Mesenchymal stem cell (in vitro differentiated cells and primary cell): ENCODE data around the gene NIM1K.

Source experiments
- DNase-seq: peaks from one replicate; pipeline ENCODE4 v3.0.0-alpha.2; 2013
- H2AFZ ChIP-seq: one replicate; pipeline ENCODE4 v1.6.1; 2013; ENCODE audit warnings: low read depth, mild to moderate bottlenecking, control low read depth, inconsistent platforms, low read length, moderate library complexity
- H2AK5ac ChIP-seq: 2 replicates; pipeline ENCODE4 v1.6.1; 2013; ENCODE audit warnings: low read length, moderate library complexity, mild to moderate bottlenecking, inconsistent platforms; ENCODE audit not compliant: severe bottlenecking
- H2BK120ac ChIP-seq: one replicate; pipeline ENCODE4 v1.6.1; 2013; ENCODE audit warnings: low read depth, mild to moderate bottlenecking, inconsistent platforms, low read length, moderate library complexity
- H2BK12ac ChIP-seq, 2 experiments: one replicate each; pipeline ENCODE4 v1.6.1; 2013; ENCODE audit warnings: inconsistent platforms in 2 of 2, low read length in 2 of 2, mild to moderate bottlenecking in 2 of 2, moderate library complexity in 2 of 2, control low read depth in 1 of 2
- H2BK15ac ChIP-seq: one replicate; pipeline ENCODE4 v1.6.1; 2013; ENCODE audit warnings: mild to moderate bottlenecking, low read depth, inconsistent platforms; ENCODE audit not compliant: poor library complexity, severe bottlenecking
- H2BK5ac ChIP-seq: 2 replicates; pipeline ENCODE4 v1.6.1; 2013; ENCODE audit warnings: low read depth, mild to moderate bottlenecking, low read length, control low read depth, inconsistent platforms; ENCODE audit not compliant: poor library complexity, severe bottlenecking
- H3K14ac ChIP-seq, 2 experiments: one replicate each; pipeline ENCODE4 v1.6.1; 2013; ENCODE audit warnings: inconsistent platforms in 2 of 2, low read length in 2 of 2, control low read depth in 1 of 2, mild to moderate bottlenecking in 1 of 2, moderate library complexity in 1 of 2
- H3K18ac ChIP-seq, 2 experiments: one replicate each; pipeline ENCODE4 v1.6.1; 2013; ENCODE audit warnings: inconsistent platforms in 2 of 2, low read length in 2 of 2, control low read depth in 1 of 2, low read depth in 1 of 2, mild to moderate bottlenecking in 1 of 2
- H3K23ac ChIP-seq, 2 experiments: one replicate each; pipeline ENCODE4 v1.6.1; 2013; ENCODE audit warnings: inconsistent platforms in 2 of 2, low read length in 2 of 2, mild to moderate bottlenecking in 2 of 2, moderate library complexity in 2 of 2, control low read depth in 1 of 2
- H3K27ac ChIP-seq: 2 replicates; pipeline ENCODE4 v1.5.1; 2013; ENCODE audit warnings: mild to moderate bottlenecking, moderate library complexity, low read length, control low read depth, inconsistent platforms; ENCODE audit not compliant: poor library complexity, severe bottlenecking
- H3K27me3 ChIP-seq, 2 experiments: 2 replicates each; pipeline versions ENCODE4 v1.6.1 to v1.7.0; 2013; ENCODE audit warnings: low read length in 2 of 2, mild to moderate bottlenecking in 2 of 2, moderate library complexity in 2 of 2, control low read depth in 1 of 2, inconsistent platforms in 1 of 2; ENCODE audit not compliant: control insufficient read depth in 1 of 2, insufficient read depth in 1 of 2
- H3K36me3 ChIP-seq, 2 experiments: 2 replicates each; pipeline versions ENCODE4 v1.6.1 to v1.7.0; 2013; ENCODE audit warnings: low read length in 2 of 2, control low read depth in 1 of 2, inconsistent platforms in 1 of 2, low read depth in 1 of 2, mild to moderate bottlenecking in 1 of 2; ENCODE audit not compliant: insufficient read depth in 2 of 2, control insufficient read depth in 1 of 2
- H3K4ac ChIP-seq, 2 experiments: one replicate each; pipeline ENCODE4 v1.6.1; 2013; ENCODE audit warnings: inconsistent platforms in 2 of 2, low read length in 2 of 2, mild to moderate bottlenecking in 2 of 2, moderate library complexity in 2 of 2, control low read depth in 1 of 2, low read depth in 1 of 2
- H3K4me1 ChIP-seq: 2 replicates; pipeline ENCODE4 v1.6.1; 2013; ENCODE audit warnings: low read depth, low read length, control low read depth; ENCODE audit not compliant: control insufficient read depth, insufficient read depth
- H3K4me2 ChIP-seq: 2 replicates; pipeline ENCODE4 v1.6.1; 2013; ENCODE audit warnings: low read length, mild to moderate bottlenecking, inconsistent platforms; ENCODE audit not compliant: poor library complexity, severe bottlenecking
- H3K4me3 ChIP-seq, 2 experiments: 2 replicates each; pipeline versions ENCODE4 v1.5.1 to v1.7.0; 2013; ENCODE audit warnings: low read length in 2 of 2, mild to moderate bottlenecking in 2 of 2, control low read depth in 1 of 2, low read depth in 1 of 2; ENCODE audit not compliant: insufficient read depth in 1 of 2
- H3K79me1 ChIP-seq: replicated peaks from 2 replicates; pipeline ENCODE4 v1.6.1; 2013; ENCODE audit warnings: mild to moderate bottlenecking, control low read depth, low read length, inconsistent platforms; ENCODE audit not compliant: poor library complexity, severe bottlenecking
- H3K9ac ChIP-seq: 2 replicates; pipeline ENCODE4 v1.7.0; 2013; ENCODE audit warnings: mild to moderate bottlenecking, low read length, moderate library complexity
- H3K9me3 ChIP-seq: 2 replicates; pipeline ENCODE4 v1.7.0; 2013; ENCODE audit warnings: mild to moderate bottlenecking, low read length; ENCODE audit not compliant: control insufficient read depth
- H4K8ac ChIP-seq: one replicate; pipeline ENCODE4 v1.6.1; 2013; ENCODE audit warnings: inconsistent platforms, mild to moderate bottlenecking, low read length, moderate library complexity
- H4K91ac ChIP-seq: one replicate; pipeline ENCODE4 v1.6.1; 2013; ENCODE audit warnings: mild to moderate bottlenecking, low read length, inconsistent platforms
- WGBS: methylation state at CpG from one replicate; pipeline ENCODE4 v1.1.7; 2013; ENCODE audit warnings: mixed read lengths; 5-methylcytosine and 5-hydroxymethylcytosine counted together

NIM1K gene

GRCh38 chr5:43204958-43205357 lies 12.9 kb downstream of the NIM1K start:
- no peak overlapping the region for H3K14ac ChIP-seq
- H3K9ac ChIP-seq, result no peak overlapping the region
- no peak overlapping the region for H3K4ac ChIP-seq
- no peak overlapping the region for H2AK5ac ChIP-seq
- no peak overlapping the region for H2BK15ac ChIP-seq
- H3K9me3 ChIP-seq, result no peaks in the 10 kb centered on the region
- no peaks in the 10 kb centered on the region for H3K27me3 ChIP-seq
- H3K4me2 ChIP-seq, result no peak overlapping the region
- H2BK12ac ChIP-seq, result no peak overlapping the region
- H3K27ac ChIP-seq, result no peak overlapping the region
- H3K23ac ChIP-seq, result no peak overlapping the region
- WGBS, result 91% methylated on average over 2 of the region's 2 CpGs
- no peak for DNase-seq
- H3K18ac ChIP-seq, result no peak overlapping the region
- H3K4me3 ChIP-seq, result no peak overlapping the region
- no peak overlapping the region for H2AFZ ChIP-seq
- H3K79me1 ChIP-seq, result no peaks in the 10 kb centered on the region
- H2BK5ac ChIP-seq, result no peak overlapping the region
- no peak overlapping the region for H4K91ac ChIP-seq
- no peaks in the 10 kb centered on the region for H3K4me1 ChIP-seq
- no peaks in the 10 kb centered on the region for H3K36me3 ChIP-seq
- H4K8ac ChIP-seq, result no peak overlapping the region
- no peak overlapping the region for H2BK120ac ChIP-seq

DNA sequence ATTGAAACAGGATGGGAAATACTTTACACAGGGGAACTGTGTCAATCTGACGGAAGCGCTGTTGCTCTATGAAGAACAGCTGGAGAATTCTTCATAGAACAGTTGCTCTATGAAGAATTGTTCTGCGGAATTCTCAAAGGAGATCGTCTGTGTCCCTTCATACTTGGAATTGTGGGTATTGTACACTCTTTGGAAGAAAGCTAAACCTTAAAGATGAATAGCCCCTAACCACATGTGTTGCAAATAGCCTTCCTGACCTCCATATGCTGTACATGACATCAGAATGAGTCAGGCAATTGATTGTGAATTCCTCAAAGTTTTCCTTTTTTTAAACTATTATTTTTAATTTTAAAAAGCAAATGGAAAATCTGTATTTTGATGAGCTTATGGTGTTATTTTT lies 15.6 kb downstream of the NIM1K start:
- no peak overlapping the region for H2BK12ac ChIP-seq
- WGBS, result 49% methylated on average over 4 of the region's 4 CpGs

GRCh38 chr5:43208658-43209057 lies 16.6 kb downstream of the NIM1K start:
- Histone ChIP-seq H3K18ac (no peak overlapping the region), H3K79me1 (no peaks in the 10 kb centered on the region), H3K4ac (no peak overlapping the region), H2BK120ac (no peak overlapping the region), H3K27ac (no peak overlapping the region), H2BK12ac (no peak overlapping the region), H4K8ac (no peak overlapping the region), H2AK5ac (no peak overlapping the region), H3K23ac (no peak overlapping the region), H3K4me1 (no peaks in the 10 kb centered on the region), H4K91ac (no peak overlapping the region), H3K4me3 (no peak overlapping the region), H3K9ac (no peak overlapping the region), H3K4me2 (no peak overlapping the region), H3K9me3 (no peaks in the 10 kb centered on the region), H2BK15ac (no peak overlapping the region), H3K36me3 (no peaks in the 10 kb centered on the region), H3K27me3 (peaks cover 15 to 22% of the 10 kb centered on the region in 2 experiments), H2AFZ (no peak overlapping the region), H3K14ac (no peak overlapping the region), H2BK5ac (no peak overlapping the region)
- WGBS, result 21% methylated on average over 1 of the region's 1 CpG
- DNase-seq, result no peak

More for the DNA sequence above, 15.6 kb downstream of the NIM1K start:
- peaks cover 15 to 20% of the 10 kb centered on the region in 2 experiments for H3K27me3 ChIP-seq
- no peaks in the 10 kb centered on the region for H3K79me1 ChIP-seq
- H3K18ac ChIP-seq, result no peak overlapping the region
- no peak overlapping the region for H3K14ac ChIP-seq
- no peak overlapping the region for H2BK120ac ChIP-seq
- H3K9me3 ChIP-seq, result no peaks in the 10 kb centered on the region
- no peak overlapping the region for H2AFZ ChIP-seq
- H3K36me3 ChIP-seq, result no peaks in the 10 kb centered on the region
- H4K8ac ChIP-seq, result no peak overlapping the region
- no peak overlapping the region for H3K23ac ChIP-seq
- H2BK5ac ChIP-seq, result no peak overlapping the region
- no peak overlapping the region for H3K4me2 ChIP-seq
- no peak overlapping the region for H4K91ac ChIP-seq
- no peak overlapping the region for H2AK5ac ChIP-seq
- H3K4ac ChIP-seq, result no peak overlapping the region
- no peak overlapping the region for H3K4me3 ChIP-seq
- no peak overlapping the region for H3K9ac ChIP-seq
- H3K4me1 ChIP-seq, result no peaks in the 10 kb centered on the region
- no peak overlapping the region for H3K27ac ChIP-seq
- no peak overlapping the region for H2BK15ac ChIP-seq
- DNase-seq, result peak; percentile 27

DNA sequence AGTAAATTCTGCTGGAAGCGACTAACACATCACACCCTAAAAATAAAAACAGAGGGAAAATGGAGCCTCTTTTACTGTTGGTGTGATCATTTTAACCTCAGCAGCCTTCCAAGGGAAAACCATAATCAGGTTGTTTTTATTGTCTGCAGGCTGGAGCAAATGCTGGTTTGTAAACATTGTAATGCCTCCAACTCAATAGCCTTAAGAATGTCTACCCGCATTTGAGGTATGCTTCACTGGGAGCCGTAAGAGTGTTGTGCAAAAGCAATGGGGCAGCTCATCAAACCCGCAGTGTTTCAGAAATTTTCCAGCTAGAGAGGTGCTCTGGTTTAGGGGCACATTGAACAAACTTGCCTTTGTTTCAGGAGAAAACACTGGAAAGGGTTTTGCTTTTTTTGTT lies 17.0 kb downstream of the NIM1K start:
- no peak overlapping the region for H2AK5ac ChIP-seq
- H3K27ac ChIP-seq, result no peak overlapping the region
- H2BK12ac ChIP-seq, result no peak overlapping the region
- H3K23ac ChIP-seq, result no peak overlapping the region
- H2AFZ ChIP-seq, result no peak overlapping the region
- H4K91ac ChIP-seq, result no peak overlapping the region
- no peak overlapping the region for H3K14ac ChIP-seq
- no peak overlapping the region for H3K9ac ChIP-seq
- no peaks in the 10 kb centered on the region for H3K9me3 ChIP-seq
- no peak overlapping the region for H2BK120ac ChIP-seq
- no peak overlapping the region for H3K4ac ChIP-seq
- H4K8ac ChIP-seq, result no peak overlapping the region
- H3K36me3 ChIP-seq, result no peaks in the 10 kb centered on the region
- no peak overlapping the region for H3K18ac ChIP-seq
- H3K4me1 ChIP-seq, result no peaks in the 10 kb centered on the region
- no peak overlapping the region for H2BK5ac ChIP-seq
- no peaks in the 10 kb centered on the region for H3K79me1 ChIP-seq
- peaks cover 15 to 22% of the 10 kb centered on the region in 2 experiments for H3K27me3 ChIP-seq
- no peak overlapping the region for H3K4me3 ChIP-seq
- H3K4me2 ChIP-seq, result no peak overlapping the region
- WGBS, result 55% methylated on average over 3 of the region's 4 CpGs
- H2BK15ac ChIP-seq, result no peak overlapping the region
- DNase-seq, result no peak
